ENCODE results near the gene SLIT3.

Gene SLIT3

GRCh38 chr5:168867241-168867640 lies 433.7 kb downstream of the SLIT3 start:
- TF ChIP-seq CTCF (IDR thresholded peaks at IDR 0.05; ENCODE audit: low read depth, low read length) = no peak
- no peak for TF ChIP-seq MYC (IDR thresholded peaks at IDR 0.05; ENCODE audit: low read depth, low read length)
- no peak for TF ChIP-seq MAX (IDR thresholded peaks at IDR 0.05; ENCODE audit: low read depth, low read length)
- TF ChIP-seq POLR2A (IDR thresholded peaks at IDR 0.05; ENCODE audit: extremely low read depth, insufficient read length) = no peak
- H3K4me3 ChIP-seq (ENCODE audit: low read depth, low read length) = no peak overlapping the region
- DNase-seq (ENCODE audit: low read depth) = no peak

- DNase-seq (ENCODE audit: low read depth) = no peak
- TF ChIP-seq POLR2A (IDR thresholded peaks at IDR 0.05; ENCODE audit: extremely low read depth, insufficient read length) (no peak), MAX (IDR thresholded peaks at IDR 0.05; ENCODE audit: low read depth, low read length) (no peak), MYC (IDR thresholded peaks at IDR 0.05; ENCODE audit: low read depth, low read length) (no peak), CTCF (IDR thresholded peaks at IDR 0.05; ENCODE audit: low read depth, low read length) (no peak)
- no peak overlapping the region for H3K4me3 ChIP-seq (ENCODE audit: low read depth, low read length)
Measured at GRCh38 chr5:168865968-168866367, 435.0 kb downstream of the SLIT3 start.

GRCh38 chr5:168863021-168863420 lies 437.9 kb downstream of the SLIT3 start:
- no peak for DNase-seq (ENCODE audit: low read depth)
- H3K4me3 ChIP-seq (ENCODE audit: low read depth, low read length) = no peak overlapping the region
- TF ChIP-seq POLR2A (IDR thresholded peaks at IDR 0.05; ENCODE audit: extremely low read depth, insufficient read length) = no peak
- no peak for TF ChIP-seq MYC (IDR thresholded peaks at IDR 0.05; ENCODE audit: low read depth, low read length)
- no peak for TF ChIP-seq MAX (IDR thresholded peaks at IDR 0.05; ENCODE audit: low read depth, low read length)
- TF ChIP-seq CTCF (IDR thresholded peaks at IDR 0.05; ENCODE audit: low read depth, low read length) = no peak

- no peak overlapping the region for H3K4me3 ChIP-seq (ENCODE audit: low read depth, low read length)
- no peak for DNase-seq (ENCODE audit: low read depth)
- no peak for TF ChIP-seq POLR2A (IDR thresholded peaks at IDR 0.05; ENCODE audit: extremely low read depth, insufficient read length)
Measured at GRCh38 chr5:168860503-168860902, 440.4 kb downstream of the SLIT3 start.

- DNase-seq (ENCODE audit: low read depth) = no peak
- TF ChIP-seq CTCF (IDR thresholded peaks at IDR 0.05; ENCODE audit: low read depth, low read length) = no peak
- TF ChIP-seq MYC (IDR thresholded peaks at IDR 0.05; ENCODE audit: low read depth, low read length) = no peak
- TF ChIP-seq POLR2A (IDR thresholded peaks at IDR 0.05; ENCODE audit: extremely low read depth, insufficient read length) = no peak
- TF ChIP-seq MAX (IDR thresholded peaks at IDR 0.05; ENCODE audit: low read depth, low read length) = no peak
- H3K4me3 ChIP-seq (ENCODE audit: low read depth, low read length) = no peak overlapping the region
Measured at GRCh38 chr5:168860081-168860480, 440.9 kb downstream of the SLIT3 start.

- H3K4me3 ChIP-seq (ENCODE audit: low read depth, low read length) = no peak overlapping the region
- TF ChIP-seq POLR2A (IDR thresholded peaks at IDR 0.05; ENCODE audit: extremely low read depth, insufficient read length) (no peak), CTCF (IDR thresholded peaks at IDR 0.05; ENCODE audit: low read depth, low read length) (no peak), MAX (IDR thresholded peaks at IDR 0.05; ENCODE audit: low read depth, low read length) (no peak)
- DNase-seq (ENCODE audit: low read depth) = no peak
Measured at GRCh38 chr5:168859471-168859870, 441.5 kb downstream of the SLIT3 start.

Data from NB4 (cell line).